ENCODE results near the gene FGL2.

The FGL2 gene

DNA sequence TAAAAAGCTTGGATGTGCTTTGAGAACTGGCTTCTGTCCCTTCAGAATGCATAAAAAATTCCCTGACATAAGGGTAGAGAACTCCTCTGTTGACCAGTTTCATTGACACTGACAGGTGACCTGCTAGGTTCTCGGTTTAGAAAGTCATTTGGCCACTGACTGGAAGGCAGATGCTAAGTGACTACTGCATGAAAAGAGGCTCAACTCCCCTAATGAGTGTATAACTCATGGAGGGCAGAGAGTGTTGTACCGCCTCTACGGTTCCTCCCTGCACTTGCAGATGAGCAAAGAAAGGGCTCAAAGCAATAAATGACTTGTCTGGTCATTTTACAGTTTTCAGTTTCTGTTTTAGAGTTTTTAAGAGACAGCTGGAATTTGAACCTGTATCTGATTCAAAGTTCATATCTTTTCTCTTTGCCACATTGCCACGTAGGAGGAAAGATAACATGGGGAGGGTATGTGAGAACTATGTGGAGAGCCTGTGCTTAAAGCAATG is 2.9 kb upstream of the FGL2 start:
- Histone ChIP-seq H3K27me3 (ENCODE audit: control insufficient read depth, low read length) (no peaks in the 10 kb centered on the region), H3K27ac (ENCODE audit: low read depth, low read length) (no peak overlapping the region), H3K36me3 (ENCODE audit: control insufficient read depth, low read length) (no peaks in the 10 kb centered on the region), H3F3A (ENCODE audit: control insufficient read depth, insufficient read depth) (0 out of 2 replicates have a peak, but pooled peaks cover 2% of the 10 kb centered on the region), H3K4me2 (ENCODE audit: low read length) (no peak overlapping the region), H3K4me3 (ENCODE audit: low read length) (no peak overlapping the region), H3K4me1 (ENCODE audit: control insufficient read depth, low read length) (peaks cover 25% of the 10 kb centered on the region), H4K20me1 (ENCODE audit: control insufficient read depth, insufficient read depth, low read depth, low read length) (no peaks in the 10 kb centered on the region), H3K9me3 (ENCODE audit: control insufficient read depth, insufficient read depth, low read length) (no peaks in the 10 kb centered on the region), H3K9me2 (replicated peaks; ENCODE audit: control insufficient read depth, low read length) (no peaks in the 10 kb centered on the region; the same call in 1 of the 2 replicates), H3K79me2 (ENCODE audit: control insufficient read depth, low read length) (no peaks in the 10 kb centered on the region)
- TF ChIP-seq, protein P1, sequence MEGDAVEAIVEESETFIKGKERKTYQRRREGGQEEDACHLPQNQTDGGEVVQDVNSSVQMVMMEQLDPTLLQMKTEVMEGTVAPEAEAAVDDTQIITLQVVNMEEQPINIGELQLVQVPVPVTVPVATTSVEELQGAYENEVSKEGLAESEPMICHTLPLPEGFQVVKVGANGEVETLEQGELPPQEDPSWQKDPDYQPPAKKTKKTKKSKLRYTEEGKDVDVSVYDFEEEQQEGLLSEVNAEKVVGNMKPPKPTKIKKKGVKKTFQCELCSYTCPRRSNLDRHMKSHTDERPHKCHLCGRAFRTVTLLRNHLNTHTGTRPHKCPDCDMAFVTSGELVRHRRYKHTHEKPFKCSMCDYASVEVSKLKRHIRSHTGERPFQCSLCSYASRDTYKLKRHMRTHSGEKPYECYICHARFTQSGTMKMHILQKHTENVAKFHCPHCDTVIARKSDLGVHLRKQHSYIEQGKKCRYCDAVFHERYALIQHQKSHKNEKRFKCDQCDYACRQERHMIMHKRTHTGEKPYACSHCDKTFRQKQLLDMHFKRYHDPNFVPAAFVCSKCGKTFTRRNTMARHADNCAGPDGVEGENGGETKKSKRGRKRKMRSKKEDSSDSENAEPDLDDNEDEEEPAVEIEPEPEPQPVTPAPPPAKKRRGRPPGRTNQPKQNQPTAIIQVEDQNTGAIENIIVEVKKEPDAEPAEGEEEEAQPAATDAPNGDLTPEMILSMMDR (IDR thresholded peaks at IDR 0.05; ENCODE audit: low read depth, low read length, poor library complexity, severe bottlenecking): no peak
- no peak for TF ChIP-seq EZH2phosphoT487 (IDR thresholded peaks at IDR 0.05; ENCODE audit: borderline replicate concordance, low read length)

DNA sequence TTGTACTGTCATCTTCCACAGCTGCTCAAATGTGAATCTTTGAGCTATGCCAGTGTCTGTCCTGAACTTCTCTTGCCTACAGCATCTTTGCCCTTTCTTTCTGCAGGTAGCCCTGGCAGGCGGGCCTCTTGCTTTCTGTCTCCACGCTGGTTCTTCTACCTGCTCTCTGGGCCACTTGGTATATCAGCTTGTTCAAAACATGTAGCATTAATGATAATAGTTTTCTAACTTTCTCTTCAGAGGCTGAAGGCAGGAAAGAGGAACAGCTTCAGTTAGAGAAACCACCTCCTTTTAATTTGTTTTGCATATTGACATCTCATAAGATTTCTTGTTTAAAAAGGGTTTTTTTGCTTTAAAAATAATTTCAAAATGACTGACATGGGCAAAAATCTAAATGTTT is 923 bp upstream of the FGL2 start:
- TF ChIP-seq EZH2phosphoT487 (IDR thresholded peaks at IDR 0.05; ENCODE audit: borderline replicate concordance, low read length): no peak
- TF ChIP-seq, protein P1 (IDR thresholded peaks at IDR 0.05; ENCODE audit: low read depth, low read length, poor library complexity, severe bottlenecking): no peak
- 0 out of 2 replicates have a peak, but pooled peaks cover 2% of the 10 kb centered on the region for H3F3A ChIP-seq (ENCODE audit: control insufficient read depth, insufficient read depth)
- H3K27me3 ChIP-seq (ENCODE audit: control insufficient read depth, low read length): no peaks in the 10 kb centered on the region
- H3K27ac ChIP-seq (ENCODE audit: low read depth, low read length): peak overlapping the region; percentile 20; the same call in 1 of the 2 replicates
- peak overlapping the region; percentile 55 for H3K4me3 ChIP-seq (ENCODE audit: low read length)
- no peaks in the 10 kb centered on the region for H3K9me3 ChIP-seq (ENCODE audit: control insufficient read depth, insufficient read depth, low read length)
- no peaks in the 10 kb centered on the region for H3K79me2 ChIP-seq (ENCODE audit: control insufficient read depth, low read length)
- peaks cover 25% of the 10 kb centered on the region for H3K4me1 ChIP-seq (ENCODE audit: control insufficient read depth, low read length)
- no peaks in the 10 kb centered on the region for H4K20me1 ChIP-seq (ENCODE audit: control insufficient read depth, insufficient read depth, low read depth, low read length)
- no peaks in the 10 kb centered on the region; the same call in 1 of the 2 replicates for H3K9me2 ChIP-seq (replicated peaks; ENCODE audit: control insufficient read depth, low read length)
- H3K4me2 ChIP-seq (ENCODE audit: low read length): peak overlapping the region; percentile 71
- no peaks in the 10 kb centered on the region for H3K36me3 ChIP-seq (ENCODE audit: control insufficient read depth, low read length)

DNA sequence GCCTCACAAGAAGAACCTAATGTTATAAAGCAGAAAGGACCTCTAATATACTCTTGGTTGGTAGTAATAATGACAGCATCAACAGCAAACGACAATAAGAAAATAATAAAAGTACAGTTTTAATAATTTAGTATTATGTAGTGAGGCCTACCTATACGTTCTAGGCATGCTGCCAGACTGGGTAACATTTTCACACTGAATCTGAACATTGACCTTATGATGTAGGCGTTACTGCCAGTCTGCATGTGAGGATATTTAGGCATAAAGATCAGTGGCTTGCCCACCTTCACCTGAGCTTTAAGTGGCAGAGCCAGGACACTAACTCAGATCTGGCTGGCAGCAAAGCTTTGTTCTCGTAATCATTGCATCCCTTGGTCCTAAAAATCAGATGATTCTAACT is 2.5 kb downstream of the FGL2 start:
- H3K79me2 ChIP-seq (ENCODE audit: control insufficient read depth, low read length): no peaks in the 10 kb centered on the region
- H3K36me3 ChIP-seq (ENCODE audit: control insufficient read depth, low read length): peaks cover 3% of the 10 kb centered on the region; the same call in 1 of the 2 replicates
- H3K4me1 ChIP-seq (ENCODE audit: control insufficient read depth, low read length): peaks cover 39% of the 10 kb centered on the region
- no peaks in the 10 kb centered on the region for H3K9me3 ChIP-seq (ENCODE audit: control insufficient read depth, insufficient read depth, low read length)
- no peaks in the 10 kb centered on the region for H4K20me1 ChIP-seq (ENCODE audit: control insufficient read depth, insufficient read depth, low read depth, low read length)
- no peak overlapping the region for H3K27ac ChIP-seq (ENCODE audit: low read depth, low read length)
- no peaks in the 10 kb centered on the region for H3K27me3 ChIP-seq (ENCODE audit: control insufficient read depth, low read length)
- H3K4me3 ChIP-seq (ENCODE audit: low read length): no peak overlapping the region
- H3K9me2 ChIP-seq (replicated peaks; ENCODE audit: control insufficient read depth, low read length): no peaks in the 10 kb centered on the region; the same call in 1 of the 2 replicates
- H3K4me2 ChIP-seq (ENCODE audit: low read length): no peak overlapping the region
- TF ChIP-seq EZH2phosphoT487 (IDR thresholded peaks at IDR 0.05; ENCODE audit: borderline replicate concordance, low read length): no peak
- TF ChIP-seq, protein P1 (IDR thresholded peaks at IDR 0.05; ENCODE audit: low read depth, low read length, poor library complexity, severe bottlenecking): no peak
- H3F3A ChIP-seq (ENCODE audit: control insufficient read depth, insufficient read depth): no peaks in the 10 kb centered on the region
